Heart right ventricle (tissue), 16 donors: ENCODE data around the gene PATJ. TPM values are rescaled to one million over a fixed set of nuclear protein-coding genes. Genes with fewer than 3 reads are reported as not detected.

Experiments used
- ATAC-seq, 8 donors: fragments of 200-7000 bp; cut with Tn5 transposase; one replicate each; pipeline ENCODE4 v1.9.1; 2020; ENCODE audit warnings: mild to moderate bottlenecking in 8 of 8, moderate library complexity in 8 of 8, moderate number of reproducible peaks in 1 of 8
- DNase-seq, 2 donors: peaks; one replicate each; pipeline ENCODE4 v3.0.0-alpha.2; 2020
- H3K27ac ChIP-seq, 10 donors: fragments of 200-600 bp; sonication (generic) in 2 of 10; one replicate each; pipeline versions ENCODE4 v1.5.0 to v1.8.0; 2020 to 2022; ENCODE audit warnings: mild to moderate bottlenecking in 3 of 10
- H3K27me3 ChIP-seq, 7 donors: fragments of 200-600 bp; one replicate each; pipeline ENCODE4 v1.8.0; 2021 to 2022; ENCODE audit warnings: mild to moderate bottlenecking in 2 of 7
- H3K36me3 ChIP-seq, 9 donors: fragments of 200-600 bp; sonication (generic) in 1 of 9; one replicate each; pipeline versions ENCODE4 v1.5.0 to v1.8.0; 2020 to 2022; ENCODE audit warnings: mild to moderate bottlenecking in 2 of 9
- H3K4me1 ChIP-seq, 9 donors: fragments of 200-600 bp; sonication (generic) in 1 of 9; one replicate each; pipeline versions ENCODE4 v1.5.0 to v1.8.0; 2020 to 2022; ENCODE audit warnings: mild to moderate bottlenecking in 4 of 9
- H3K4me3 ChIP-seq, 10 donors: fragments of 200-600 bp; sonication (generic) in 2 of 10; one replicate each; pipeline versions ENCODE4 v1.5.0 to v1.8.0; 2020 to 2022; ENCODE audit warnings: mild to moderate bottlenecking in 7 of 10, moderate library complexity in 2 of 10
- H3K9me3 ChIP-seq, 11 donors: fragments of 200-600 bp in 10 of 11; sonication (generic) in 2 of 11; one replicate each; pipeline versions ENCODE4 v1.5.0 to v1.8.0; 2013 to 2022; ENCODE audit warnings: mild to moderate bottlenecking in 2 of 11, control low read depth in 1 of 11, moderate library complexity in 1 of 11
- CTCF ChIP-seq, 9 donors: fragments of 200-600 bp; sonication (generic) in 2 of 9; IDR thresholded peaks; one replicate each; pipeline versions ENCODE4 v1.5.0 to v1.8.0; 2021 to 2022; ENCODE audit warnings: antibody characterized with exemption in 9 of 9, mild to moderate bottlenecking in 5 of 9, moderate library complexity in 1 of 9
- WGBS, 2 donors: extraction: QIAGEN DNeasy Blood & Tissue Kit; methylation state at CpG; one replicate each; pipeline ENCODE4 v1.1.7; 2013; ENCODE audit warnings: inconsistent platforms in 1 of 2; 5-methylcytosine and 5-hydroxymethylcytosine counted together
- intact Hi-C, 10 donors: fragments of 100-400 bp; cut with DNase I; formaldehyde crosslinking; loops; one replicate each; pipeline versions ENCODE4 v1.11.1 to v1.14.2; 2022
- polyA plus RNA-seq, 2 donors: library from polyadenylated mRNA; stranded (reverse); fragments of 200-250 nt; gene quantifications; one replicate each; pipeline ENCODE4 v1.2.3, GENCODE V29; 2013
- total RNA-seq, 10 donors: library from RNA; stranded (reverse); fragmentation: NEBNext Ultra II Directional in 3 of 10; extraction: Animal tissue kit (Norgen Biotek cat#: 25700) in 3 of 10; gene quantifications; one replicate each; pipeline versions ENCODE4 v1.2.1 to v1.2.4, GENCODE V29; 2021 to 2023
- donor health status: Arrhythmogenic right ventricular cardiomyopathy.
- donor health status: ischemic (EF 13 %, LVEDD 7.1; RV severe dilation, severe dysfunction).
- donor health status: healthy with polysubstance abuse.
- donor health status: DM: no; HTN: yes; CAD: no.
- donor health status: DM: no; HTN: no; CAD: no.
- donor health status: ischemic (EF 25% LVEDD 6.9; RV normal size, moderate dysfunction).
- donor health status: ischemic (EF 25% LVEDD 5.7; RV mildly dilated, moderate dysfunction).
- donor health status: healthy.
- donor health status: DM: yes; HTN: yes; CAD: no.
- donor health status: Ischemic cardiomyopathy.
- donor health status: ischemic (EF 35%, LVEDD 5.7; RV mildly dilated, moderate dysfunction).
- donor health status: nonischemic (EF 11% LVEDD 7.7; RV severe dilation, severe dysfunction).
- donor health status: DM: yes; HTN: yes; CAD: no.
- donor health status: PGD.
- donor health status: ischemic (EF 29% LVEDD 5.4; RV normal size, mild dysfunction).
- donor health status: nonischemic (EF 23%, LVEDD 6.1; RV moderate dilation, normal function).

PATJ gene
- total and polyA plus RNA-seq, 12 donors, result 3.7 to 213 (median 119) TPM

GRCh38 chr1:62088439-62088838 lies 346.2 kb downstream of the PATJ start:
- intact Hi-C loops, result loop anchor here in 3 of 10 donors (5.0 to 10.0 kb wide), 3 partner anchors 39 to 316 kb away; no protein-coding TSS in a partner anchor
- no peak for TF ChIP-seq CTCF (IDR thresholded peaks at IDR 0.05)
- Histone ChIP-seq H3K36me3 (peaks cover 0 to 42% (median 0%) of the 10 kb centered on the region in 9 donors), H3K9me3 (no peaks in the 10 kb centered on the region), H3K27me3 (no peaks in the 10 kb centered on the region), H3K4me1 (peaks cover 0 to 22% (median 6%) of the 10 kb centered on the region in 9 donors), H3K4me3 (no peak overlapping the region), H3K27ac (no peak overlapping the region)
- DNase-seq (no peak), ATAC-seq (no peak)

GRCh38 chr1:62089570-62089969 lies 347.3 kb downstream of the PATJ start:
- Histone ChIP-seq H3K27me3 (no peaks in the 10 kb centered on the region), H3K36me3 (peaks cover 0 to 41% (median 0%) of the 10 kb centered on the region in 9 donors), H3K4me1 (peaks cover 0 to 13% (median 0%) of the 10 kb centered on the region in 9 donors), H3K9me3 (no peaks in the 10 kb centered on the region), H3K27ac (no peak overlapping the region), H3K4me3 (no peak overlapping the region)
- no peak for DNase-seq
- ATAC-seq, result no peak
- intact Hi-C loops, result loop anchor here in 3 of 10 donors (5.0 to 10.0 kb wide), 3 partner anchors 38 to 315 kb away; no protein-coding TSS in a partner anchor
- 98% methylated on average over 2 of the region's 2 CpGs for WGBS, 2 donors
- no peak for TF ChIP-seq CTCF (IDR thresholded peaks at IDR 0.05)

GRCh38 chr1:62090016-62090415 lies 347.7 kb downstream of the PATJ start:
- no peak overlapping the region for H3K27ac ChIP-seq
- DNase-seq (no peak), ATAC-seq (no peak)
- H3K4me1 ChIP-seq, result peaks cover 0 to 8% (median 0%) of the 10 kb centered on the region in 9 donors
- intact Hi-C loops, result no loop called here
- H3K9me3 ChIP-seq, result no peaks in the 10 kb centered on the region
- H3K4me3 ChIP-seq, result no peak overlapping the region
- H3K27me3 ChIP-seq, result no peaks in the 10 kb centered on the region
- 56 to 59% methylated on average over 5 of the region's 5 CpGs for WGBS, 2 donors
- H3K36me3 ChIP-seq, result peaks cover 0 to 36% (median 0%) of the 10 kb centered on the region in 9 donors
- TF ChIP-seq CTCF (IDR thresholded peaks at IDR 0.05), result no peak

- 93 to 96% methylated on average over 4 of the region's 4 CpGs for WGBS, 2 donors
- no peak overlapping the region for H3K27ac ChIP-seq
- DNase-seq, result no peak
- intact Hi-C loops, result no loop called here
- no peak for ATAC-seq
- peaks cover 0 to 7% (median 0%) of the 10 kb centered on the region in 9 donors for H3K4me1 ChIP-seq
- H3K27me3 ChIP-seq, result no peaks in the 10 kb centered on the region
- H3K36me3 ChIP-seq, result peaks cover 0 to 17% (median 0%) of the 10 kb centered on the region in 9 donors
- no peak overlapping the region for H3K4me3 ChIP-seq
- no peak for TF ChIP-seq CTCF (IDR thresholded peaks at IDR 0.05)
- H3K9me3 ChIP-seq, result peaks cover 0 to under 1% (median 0%) of the 10 kb centered on the region in 11 donors
Measured at GRCh38 chr1:62092110-62092509, 349.8 kb downstream of the PATJ start.
